Measurements from ENCODE around the gene BIK. TPM values are rescaled to one million over a fixed set of nuclear protein-coding genes. Genes with fewer than 3 reads are reported as not detected.

BIK gene
- polyA plus RNA-seq, 1 of the 3 experiments (the other 2 are of a cell fraction) = 0.66 TPM

DNA sequence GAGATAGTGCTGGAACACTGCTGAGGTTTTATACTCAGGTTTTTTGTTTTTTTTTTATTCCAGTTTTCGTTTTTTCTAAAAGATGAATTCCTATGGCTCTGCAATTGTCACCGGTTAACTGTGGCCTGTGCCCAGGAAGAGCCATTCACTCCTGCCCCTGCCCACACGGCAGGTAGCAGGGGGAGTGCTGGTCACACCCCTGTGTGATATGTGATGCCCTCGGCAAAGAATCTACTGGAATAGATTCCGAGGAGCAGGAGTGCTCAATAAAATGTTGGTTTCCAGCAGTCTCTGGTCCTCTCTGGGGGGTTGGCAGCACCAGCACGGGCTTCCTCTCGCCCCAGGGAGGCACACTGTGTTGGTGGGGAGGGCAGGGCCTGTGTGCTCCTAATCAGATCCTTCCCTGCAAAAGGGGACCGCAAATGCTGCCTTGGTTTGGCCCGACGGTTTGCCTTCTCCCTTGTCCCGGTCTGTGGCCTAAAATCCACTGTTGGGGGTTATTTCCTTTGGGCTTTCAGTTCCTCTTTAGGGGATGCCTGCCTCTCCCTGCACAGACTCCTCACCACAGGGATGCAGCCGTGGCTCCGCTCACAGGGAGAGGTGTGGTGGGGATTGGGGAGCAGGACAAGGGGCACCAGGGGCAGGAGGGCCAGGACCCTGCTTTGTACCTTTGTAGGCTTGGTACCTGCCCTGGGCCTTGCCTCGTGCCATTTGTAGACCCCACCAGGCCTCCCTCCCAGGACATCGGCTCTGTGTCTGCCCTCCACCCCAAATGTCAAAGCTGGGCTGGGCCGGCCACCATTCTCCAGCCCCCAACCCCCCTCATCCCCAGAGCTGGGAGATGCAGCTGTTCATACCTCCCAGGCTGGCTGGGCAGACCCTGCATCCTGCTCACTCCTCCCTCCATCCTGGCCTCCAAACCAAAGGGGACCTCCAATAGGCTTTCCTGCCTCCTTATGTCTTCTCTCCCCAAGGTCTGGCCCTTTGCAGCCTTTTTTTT is 19.2 kb downstream of the BIK start:
- Histone ChIP-seq H3K9me2 (no peaks in the 10 kb centered on the region), H3K36me3 (replicated peaks in 1 of 2; ENCODE audit: control insufficient read depth in 1 of 2, insufficient read depth in 2 of 2, low read length in 1 of 2) (peaks cover 0 to 4% of the 10 kb centered on the region in 2 experiments), H3K27ac (ENCODE audit: low read depth in 2 of 2, low read length in 1 of 2) (no peak overlapping the region), H3K4me3 (ENCODE audit: low read depth in 2 of 2, low read length in 1 of 2) (no peak overlapping the region), H3K79me2 (ENCODE audit: insufficient read depth) (no peaks in the 10 kb centered on the region), H2AFZ (ENCODE audit: low read depth) (no peak overlapping the region), H3F3A (replicated peaks; ENCODE audit: insufficient read depth) (no peaks in the 10 kb centered on the region), H3K9ac (no peak overlapping the region), H3K4me2 (no peak overlapping the region), H3K9me3 (no peaks in the 10 kb centered on the region), H3K27me3 (ENCODE audit: insufficient read depth) (no peaks in the 10 kb centered on the region), H3K4me1 (ENCODE audit: control insufficient read depth in 1 of 2, insufficient read depth in 2 of 2, low read depth in 1 of 2, low read length in 1 of 2) (no peaks in the 10 kb centered on the region), H4K20me1 (ENCODE audit: insufficient read depth) (no peaks in the 10 kb centered on the region)
- CTCF ChIA-PET = no interaction called here
- no peak for DNase-seq
- POLR2A ChIA-PET = no interaction called here
- 70% methylated on average over 5 of the region's 16 CpGs for WGBS (ENCODE audit: low lambda C conversion rate)
- TF ChIP-seq, protein P1, sequence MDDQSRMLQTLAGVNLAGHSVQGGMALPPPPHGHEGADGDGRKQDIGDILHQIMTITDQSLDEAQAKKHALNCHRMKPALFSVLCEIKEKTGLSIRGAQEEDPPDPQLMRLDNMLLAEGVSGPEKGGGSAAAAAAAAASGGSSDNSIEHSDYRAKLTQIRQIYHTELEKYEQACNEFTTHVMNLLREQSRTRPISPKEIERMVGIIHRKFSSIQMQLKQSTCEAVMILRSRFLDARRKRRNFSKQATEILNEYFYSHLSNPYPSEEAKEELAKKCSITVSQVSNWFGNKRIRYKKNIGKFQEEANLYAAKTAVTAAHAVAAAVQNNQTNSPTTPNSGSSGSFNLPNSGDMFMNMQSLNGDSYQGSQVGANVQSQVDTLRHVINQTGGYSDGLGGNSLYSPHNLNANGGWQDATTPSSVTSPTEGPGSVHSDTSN (IDR thresholded peaks at IDR 0.05) = no peak
- TF ChIP-seq ELF1 (IDR thresholded peaks at IDR 0.05) (no peak), CHD2 (IDR thresholded peaks at IDR 0.05; ENCODE audit: low read length, partially characterized antibody) (no peak), GABPA (IDR thresholded peaks at IDR 0.05; ENCODE audit: low read depth) (no peak), FOXM1 (IDR thresholded peaks at IDR 0.05; ENCODE audit: low read depth) (no peak), NFIC (IDR thresholded peaks at IDR 0.05; ENCODE audit: borderline replicate concordance) (no peak), RAD21 (IDR thresholded peaks at IDR 0.05; ENCODE audit: low read length) (no peak)
- TF ChIP-seq, protein P2, sequence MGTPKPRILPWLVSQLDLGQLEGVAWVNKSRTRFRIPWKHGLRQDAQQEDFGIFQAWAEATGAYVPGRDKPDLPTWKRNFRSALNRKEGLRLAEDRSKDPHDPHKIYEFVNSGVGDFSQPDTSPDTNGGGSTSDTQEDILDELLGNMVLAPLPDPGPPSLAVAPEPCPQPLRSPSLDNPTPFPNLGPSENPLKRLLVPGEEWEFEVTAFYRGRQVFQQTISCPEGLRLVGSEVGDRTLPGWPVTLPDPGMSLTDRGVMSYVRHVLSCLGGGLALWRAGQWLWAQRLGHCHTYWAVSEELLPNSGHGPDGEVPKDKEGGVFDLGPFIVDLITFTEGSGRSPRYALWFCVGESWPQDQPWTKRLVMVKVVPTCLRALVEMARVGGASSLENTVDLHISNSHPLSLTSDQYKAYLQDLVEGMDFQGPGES (IDR thresholded peaks at IDR 0.05; ENCODE audit: low read depth, low read length) = no peak
- TF ChIP-seq, protein P3, sequence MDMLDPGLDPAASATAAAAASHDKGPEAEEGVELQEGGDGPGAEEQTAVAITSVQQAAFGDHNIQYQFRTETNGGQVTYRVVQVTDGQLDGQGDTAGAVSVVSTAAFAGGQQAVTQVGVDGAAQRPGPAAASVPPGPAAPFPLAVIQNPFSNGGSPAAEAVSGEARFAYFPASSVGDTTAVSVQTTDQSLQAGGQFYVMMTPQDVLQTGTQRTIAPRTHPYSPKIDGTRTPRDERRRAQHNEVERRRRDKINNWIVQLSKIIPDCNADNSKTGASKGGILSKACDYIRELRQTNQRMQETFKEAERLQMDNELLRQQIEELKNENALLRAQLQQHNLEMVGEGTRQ (IDR thresholded peaks at IDR 0.05; ENCODE audit: borderline replicate concordance, low read depth, low read length) = no peak

DNA sequence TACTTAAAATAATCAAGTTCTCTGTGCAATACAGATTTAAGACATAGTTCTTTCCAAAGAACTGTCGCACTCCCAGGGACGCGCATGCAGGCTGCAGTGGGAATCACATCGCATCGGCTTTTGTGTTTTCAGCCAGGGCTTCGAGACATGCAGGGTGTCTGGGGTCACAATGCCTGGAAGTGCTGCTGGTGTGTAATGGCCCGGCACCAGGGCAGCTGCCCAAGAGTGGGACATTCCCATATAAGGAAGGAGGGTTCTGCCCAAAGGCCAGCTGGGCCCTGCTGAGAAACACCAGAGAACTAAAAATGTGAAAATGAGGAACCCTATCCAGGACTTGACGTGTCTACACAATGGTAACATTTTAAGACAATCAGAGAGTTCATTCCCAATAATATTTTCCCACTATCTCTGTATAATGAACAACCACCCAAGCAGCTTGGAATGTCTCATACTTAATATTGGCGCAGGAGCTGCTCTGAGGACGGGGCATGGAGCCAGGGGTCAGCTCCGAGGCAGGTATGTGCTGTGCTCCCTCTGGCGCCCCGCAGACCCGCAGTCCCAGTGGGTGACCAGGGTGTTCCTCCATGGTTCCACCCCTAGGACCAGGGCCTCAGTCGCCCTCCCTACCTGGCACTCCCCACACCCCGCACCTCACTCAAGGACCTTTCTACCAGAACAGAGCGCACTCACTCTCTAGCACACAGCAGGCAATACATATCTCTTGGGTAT is 21.4 kb downstream of the BIK start:
- no peaks in the 10 kb centered on the region for H3K9me3 ChIP-seq
- no peaks in the 10 kb centered on the region for H3K9me2 ChIP-seq
- no peaks in the 10 kb centered on the region for H3F3A ChIP-seq (replicated peaks; ENCODE audit: insufficient read depth)
- H3K9ac ChIP-seq = no peak overlapping the region
- no peaks in the 10 kb centered on the region for H3K79me2 ChIP-seq (ENCODE audit: insufficient read depth)
- POLR2A ChIA-PET = no interaction called here
- 94% methylated on average over 8 of the region's 17 CpGs for WGBS (ENCODE audit: low lambda C conversion rate)
- DNase-seq = no peak
- H3K4me3 ChIP-seq (ENCODE audit: low read depth in 2 of 2, low read length in 1 of 2) = no peak overlapping the region
- H2AFZ ChIP-seq (ENCODE audit: low read depth) = no peak overlapping the region
- H4K20me1 ChIP-seq (ENCODE audit: insufficient read depth) = no peaks in the 10 kb centered on the region
- H3K4me2 ChIP-seq = no peak overlapping the region
- peaks cover 0 to 4% of the 10 kb centered on the region in 2 experiments for H3K36me3 ChIP-seq (replicated peaks in 1 of 2; ENCODE audit: control insufficient read depth in 1 of 2, insufficient read depth in 2 of 2, low read length in 1 of 2)
- no peaks in the 10 kb centered on the region for H3K27me3 ChIP-seq (ENCODE audit: insufficient read depth)
- CTCF ChIA-PET = no interaction called here
- TF ChIP-seq SIN3A (IDR thresholded peaks at IDR 0.05; ENCODE audit: borderline replicate concordance, low read depth, low read length) (no peak), GABPA (IDR thresholded peaks at IDR 0.05; ENCODE audit: low read depth) (no peak), FOSL2 (IDR thresholded peaks at IDR 0.05; ENCODE audit: borderline replicate concordance, low read depth) (no peak), FOXJ3 (CRISPR knock-in tag; IDR thresholded peaks at IDR 0.05) (no peak), NFIC (IDR thresholded peaks at IDR 0.05; ENCODE audit: borderline replicate concordance) (no peak), JUND (IDR thresholded peaks at IDR 0.05) (no peak)
- TF ChIP-seq, protein P4, sequence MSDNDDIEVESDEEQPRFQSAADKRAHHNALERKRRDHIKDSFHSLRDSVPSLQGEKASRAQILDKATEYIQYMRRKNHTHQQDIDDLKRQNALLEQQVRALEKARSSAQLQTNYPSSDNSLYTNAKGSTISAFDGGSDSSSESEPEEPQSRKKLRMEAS (IDR thresholded peaks at IDR 0.05; ENCODE audit: low read depth) = no peak
- TF ChIP-seq, protein P5, sequence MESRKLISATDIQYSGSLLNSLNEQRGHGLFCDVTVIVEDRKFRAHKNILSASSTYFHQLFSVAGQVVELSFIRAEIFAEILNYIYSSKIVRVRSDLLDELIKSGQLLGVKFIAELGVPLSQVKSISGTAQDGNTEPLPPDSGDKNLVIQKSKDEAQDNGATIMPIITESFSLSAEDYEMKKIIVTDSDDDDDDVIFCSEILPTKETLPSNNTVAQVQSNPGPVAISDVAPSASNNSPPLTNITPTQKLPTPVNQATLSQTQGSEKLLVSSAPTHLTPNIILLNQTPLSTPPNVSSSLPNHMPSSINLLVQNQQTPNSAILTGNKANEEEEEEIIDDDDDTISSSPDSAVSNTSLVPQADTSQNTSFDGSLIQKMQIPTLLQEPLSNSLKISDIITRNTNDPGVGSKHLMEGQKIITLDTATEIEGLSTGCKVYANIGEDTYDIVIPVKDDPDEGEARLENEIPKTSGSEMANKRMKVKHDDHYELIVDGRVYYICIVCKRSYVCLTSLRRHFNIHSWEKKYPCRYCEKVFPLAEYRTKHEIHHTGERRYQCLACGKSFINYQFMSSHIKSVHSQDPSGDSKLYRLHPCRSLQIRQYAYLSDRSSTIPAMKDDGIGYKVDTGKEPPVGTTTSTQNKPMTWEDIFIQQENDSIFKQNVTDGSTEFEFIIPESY (IDR thresholded peaks at IDR 0.05; ENCODE audit: borderline replicate concordance, low read depth) = no peak
- no peaks in the 10 kb centered on the region for H3K4me1 ChIP-seq (ENCODE audit: control insufficient read depth in 1 of 2, insufficient read depth in 2 of 2, low read depth in 1 of 2, low read length in 1 of 2)
- H3K27ac ChIP-seq (ENCODE audit: low read depth in 2 of 2, low read length in 1 of 2) = no peak overlapping the region
